SK-N-SH (cell line): Measurements from ENCODE around the gene CRB3.

ENCODE experiments used
- EZH2phosphoT487 ChIP-seq: fragments of 200-600 bp; sonication (generic); IDR thresholded peaks from 2 replicates; pipeline ENCODE4 v1.6.1; 2017; ENCODE audit warnings: low read depth, mixed run types, mild to moderate bottlenecking, antibody characterized with exemption, moderate library complexity, borderline replicate concordance
- MAX ChIP-seq: IDR thresholded peaks from 2 replicates; pipeline ENCODE4 v1.4.0; 2012; ENCODE audit warnings: low read depth
- NRF1 ChIP-seq: IDR thresholded peaks from 2 replicates; pipeline ENCODE4 v1.6.1; 2012; ENCODE audit warnings: low read depth, mild to moderate bottlenecking, low read length
- POLR2AphosphoS5 ChIP-seq: IDR thresholded peaks from 2 replicates; pipeline ENCODE4 v1.6.1; 2012; ENCODE audit warnings: low read depth, low read length
- TAF1 ChIP-seq: IDR thresholded peaks from 2 replicates; pipeline ENCODE4 v1.6.1; 2012; ENCODE audit warnings: low read depth, mild to moderate bottlenecking, low read length, moderate library complexity, borderline replicate concordance
- TF ChIP-seq, protein P1 (sequence below): fragments of 200-600 bp; sonication (generic); IDR thresholded peaks from 2 replicates; pipeline ENCODE4 v1.6.1; 2017; ENCODE audit warnings: antibody characterized with exemption, mild to moderate bottlenecking, moderate library complexity

DNA sequence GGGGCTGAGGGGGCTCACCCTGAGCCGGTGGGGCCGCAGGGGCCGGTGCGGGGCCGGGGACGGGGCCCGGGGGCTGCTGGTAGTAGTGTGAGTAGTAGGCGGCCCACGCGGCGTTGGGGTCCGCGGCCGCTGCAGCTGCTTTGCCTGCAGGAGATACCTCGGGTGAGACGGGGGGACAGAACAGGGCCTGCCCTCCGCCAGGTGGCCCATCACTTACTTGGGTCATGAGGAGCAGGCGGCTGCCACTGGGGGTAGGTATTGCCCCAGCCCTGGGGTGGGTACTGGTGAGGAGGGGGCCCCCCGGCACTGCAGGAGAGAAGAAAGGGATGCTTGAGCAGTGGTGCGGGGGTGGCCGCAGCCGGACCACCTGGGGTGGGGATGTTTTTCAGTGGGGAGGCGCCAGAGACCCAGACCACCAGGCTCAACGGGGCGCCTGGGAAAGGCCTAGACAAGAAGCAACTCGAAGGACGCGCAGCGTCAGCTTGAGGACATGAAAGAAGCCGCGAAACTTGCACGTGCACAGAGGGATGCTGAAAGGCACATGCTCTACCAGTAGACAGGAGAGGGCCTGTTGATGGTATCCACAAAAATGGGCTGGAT is 48.4 kb upstream of the CRB3 start:
- TF ChIP-seq, protein P1, sequence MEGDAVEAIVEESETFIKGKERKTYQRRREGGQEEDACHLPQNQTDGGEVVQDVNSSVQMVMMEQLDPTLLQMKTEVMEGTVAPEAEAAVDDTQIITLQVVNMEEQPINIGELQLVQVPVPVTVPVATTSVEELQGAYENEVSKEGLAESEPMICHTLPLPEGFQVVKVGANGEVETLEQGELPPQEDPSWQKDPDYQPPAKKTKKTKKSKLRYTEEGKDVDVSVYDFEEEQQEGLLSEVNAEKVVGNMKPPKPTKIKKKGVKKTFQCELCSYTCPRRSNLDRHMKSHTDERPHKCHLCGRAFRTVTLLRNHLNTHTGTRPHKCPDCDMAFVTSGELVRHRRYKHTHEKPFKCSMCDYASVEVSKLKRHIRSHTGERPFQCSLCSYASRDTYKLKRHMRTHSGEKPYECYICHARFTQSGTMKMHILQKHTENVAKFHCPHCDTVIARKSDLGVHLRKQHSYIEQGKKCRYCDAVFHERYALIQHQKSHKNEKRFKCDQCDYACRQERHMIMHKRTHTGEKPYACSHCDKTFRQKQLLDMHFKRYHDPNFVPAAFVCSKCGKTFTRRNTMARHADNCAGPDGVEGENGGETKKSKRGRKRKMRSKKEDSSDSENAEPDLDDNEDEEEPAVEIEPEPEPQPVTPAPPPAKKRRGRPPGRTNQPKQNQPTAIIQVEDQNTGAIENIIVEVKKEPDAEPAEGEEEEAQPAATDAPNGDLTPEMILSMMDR, result no peak
- TF ChIP-seq NRF1, result no peak
- TF ChIP-seq TAF1, result no peak
- no peak for TF ChIP-seq POLR2AphosphoS5
- TF ChIP-seq MAX, result no peak
- no peak for TF ChIP-seq EZH2phosphoT487
